Mononuclear cell (primary cell): ENCODE results near the gene TUBB4B. TPM values are rescaled to one million over a fixed set of nuclear protein-coding genes. Genes with fewer than 3 reads are reported as not detected.
A peak's percentile ranks its signal among the peaks of the same experiment; 100 is the strongest.

Experiments used
- H3K27me3 ChIP-seq: 2 replicates; pipeline ENCODE4 v1.6.0; 2011; ENCODE audit warnings: low read length, control low read depth; ENCODE audit not compliant: insufficient read depth
- H3K4me1 ChIP-seq: 2 replicates; pipeline ENCODE4 v1.5.1; 2011; ENCODE audit warnings: mild to moderate bottlenecking, low read length, control low read depth; ENCODE audit not compliant: insufficient read depth
- H3K4me3 ChIP-seq: 2 replicates; pipeline ENCODE4 v1.5.1; 2011; ENCODE audit warnings: mild to moderate bottlenecking, low read length, moderate library complexity
- H3K9me3 ChIP-seq: 2 replicates; pipeline ENCODE4 v1.5.1; 2011; ENCODE audit warnings: low read depth, mild to moderate bottlenecking, control low read depth, low read length
- total RNA-seq: library from RNA; depleted of rRNA; stranded (reverse); fragments of >200 nt; gene quantifications from one replicate; pipeline ENCODE4 v1.2.3, GENCODE V29; 2012

Gene TUBB4B
- total RNA-seq, 1 donor: 67.9 TPM

DNA sequence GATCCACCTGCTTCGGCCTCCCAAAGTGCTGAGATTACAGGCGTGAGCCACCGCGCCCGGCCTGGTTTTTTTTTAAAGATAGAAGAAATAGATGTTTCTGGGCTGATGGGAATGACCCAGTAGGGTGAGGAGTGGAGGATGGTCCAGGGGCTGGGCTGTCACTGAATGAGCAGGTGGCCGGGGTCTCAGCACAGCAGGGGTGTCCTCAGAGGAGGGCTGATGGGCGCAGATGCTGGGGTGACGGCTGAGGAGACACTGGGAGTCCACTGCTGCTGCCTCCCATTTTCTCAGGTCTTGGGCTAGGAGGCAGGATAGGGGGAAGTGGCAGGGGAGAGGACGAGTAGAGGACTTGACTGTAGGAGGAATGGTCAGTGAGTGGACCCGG lies 34.1 kb downstream of the TUBB4B start:
- Histone ChIP-seq H3K27me3 (no peaks in the 10 kb centered on the region), H3K4me3 (no peak overlapping the region), H3K9me3 (no peaks in the 10 kb centered on the region), H3K4me1 (peaks cover 54% of the 10 kb centered on the region)

DNA sequence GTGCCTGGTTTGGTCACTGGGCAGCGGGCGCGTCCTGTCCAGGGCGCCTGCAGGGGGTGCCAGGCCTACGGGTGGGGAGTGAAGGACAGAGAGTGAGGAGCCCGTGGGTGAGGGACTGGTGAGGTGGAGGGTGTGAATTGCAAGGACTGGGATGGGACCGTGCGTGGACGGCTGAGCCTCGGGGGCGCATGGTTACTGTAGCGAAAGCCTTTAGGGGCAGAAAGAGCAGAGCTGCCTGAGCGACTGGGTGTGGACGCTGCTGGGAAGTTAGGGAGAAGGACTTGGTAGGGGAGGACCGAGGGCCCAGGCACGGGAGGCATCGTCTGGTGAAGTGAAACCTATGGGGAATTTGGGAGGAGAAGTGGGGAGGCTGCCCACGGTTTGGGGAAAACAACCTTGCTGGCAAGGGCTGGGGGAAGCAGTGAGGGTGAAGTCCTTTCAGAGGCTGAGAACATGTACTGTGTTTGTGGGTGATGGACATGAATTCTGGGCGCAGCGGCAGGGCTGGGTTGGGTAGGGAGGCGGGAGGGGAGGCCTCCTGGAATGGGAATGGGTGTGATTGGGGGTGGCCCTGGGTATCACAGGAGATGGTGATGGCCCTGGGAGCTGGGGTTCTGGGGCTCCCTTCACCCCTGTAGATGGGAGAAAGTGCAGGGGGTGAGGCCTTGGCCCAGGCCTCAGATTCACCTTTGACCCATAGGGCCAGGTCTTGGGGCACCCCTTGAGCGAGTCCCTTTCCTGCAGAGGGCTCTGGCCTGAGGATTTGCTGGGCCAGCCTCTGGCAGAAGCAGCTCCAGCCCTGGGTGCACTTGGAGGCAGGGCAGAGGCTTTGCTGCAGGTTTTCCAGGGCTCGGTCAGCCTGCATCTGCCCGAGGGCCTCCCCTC lies 34.7 kb downstream of the TUBB4B start:
- Histone ChIP-seq H3K4me1 (peaks cover 60% of the 10 kb centered on the region), H3K27me3 (no peaks in the 10 kb centered on the region), H3K4me3 (no peak overlapping the region), H3K9me3 (no peaks in the 10 kb centered on the region)

DNA sequence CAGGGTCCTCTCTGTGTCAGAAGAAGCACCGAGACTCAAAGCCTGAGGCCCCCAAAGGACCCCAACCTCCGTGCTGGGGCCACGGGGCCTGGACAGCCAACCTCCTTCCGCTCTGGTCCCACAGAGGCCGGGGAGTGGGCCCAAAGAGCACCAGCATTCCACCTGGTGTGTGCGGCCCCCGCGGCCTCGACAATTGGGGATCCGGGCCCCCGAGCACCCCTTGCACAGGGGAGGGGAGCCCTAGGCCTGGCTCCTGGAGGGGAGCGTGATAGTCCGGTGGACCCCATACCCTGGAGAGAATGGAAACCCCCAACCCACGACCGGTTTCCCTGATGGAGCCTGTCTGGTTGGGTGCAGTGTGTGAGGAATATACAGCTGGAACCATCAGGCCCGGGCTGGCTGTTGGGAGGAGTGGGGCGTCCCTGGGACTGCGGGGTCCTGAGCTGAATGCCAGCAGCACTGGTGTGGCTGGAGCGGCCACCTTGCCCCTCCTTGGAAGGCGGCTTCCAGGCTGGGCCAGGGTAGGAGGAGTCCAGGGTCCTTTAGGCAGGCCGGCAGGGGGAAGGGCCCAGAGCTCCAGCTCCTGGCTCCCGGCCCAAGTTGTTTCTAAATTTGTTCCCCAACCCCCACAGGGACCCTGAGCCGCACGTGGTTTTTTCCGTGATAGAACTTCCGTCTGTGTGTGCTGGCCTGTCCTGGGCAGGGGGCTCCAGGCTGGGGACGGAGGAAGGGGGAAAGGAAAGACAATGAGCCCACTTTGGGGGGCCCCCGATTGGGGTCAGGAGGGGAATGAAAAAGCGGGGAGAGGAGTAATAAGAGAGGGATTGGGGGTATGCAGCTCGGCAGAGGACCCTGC lies 35.6 kb downstream of the TUBB4B start:
- Histone ChIP-seq H3K4me1 (peaks cover 64% of the 10 kb centered on the region), H3K9me3 (no peaks in the 10 kb centered on the region), H3K4me3 (peak overlapping the region; percentile 81), H3K27me3 (no peaks in the 10 kb centered on the region)

DNA sequence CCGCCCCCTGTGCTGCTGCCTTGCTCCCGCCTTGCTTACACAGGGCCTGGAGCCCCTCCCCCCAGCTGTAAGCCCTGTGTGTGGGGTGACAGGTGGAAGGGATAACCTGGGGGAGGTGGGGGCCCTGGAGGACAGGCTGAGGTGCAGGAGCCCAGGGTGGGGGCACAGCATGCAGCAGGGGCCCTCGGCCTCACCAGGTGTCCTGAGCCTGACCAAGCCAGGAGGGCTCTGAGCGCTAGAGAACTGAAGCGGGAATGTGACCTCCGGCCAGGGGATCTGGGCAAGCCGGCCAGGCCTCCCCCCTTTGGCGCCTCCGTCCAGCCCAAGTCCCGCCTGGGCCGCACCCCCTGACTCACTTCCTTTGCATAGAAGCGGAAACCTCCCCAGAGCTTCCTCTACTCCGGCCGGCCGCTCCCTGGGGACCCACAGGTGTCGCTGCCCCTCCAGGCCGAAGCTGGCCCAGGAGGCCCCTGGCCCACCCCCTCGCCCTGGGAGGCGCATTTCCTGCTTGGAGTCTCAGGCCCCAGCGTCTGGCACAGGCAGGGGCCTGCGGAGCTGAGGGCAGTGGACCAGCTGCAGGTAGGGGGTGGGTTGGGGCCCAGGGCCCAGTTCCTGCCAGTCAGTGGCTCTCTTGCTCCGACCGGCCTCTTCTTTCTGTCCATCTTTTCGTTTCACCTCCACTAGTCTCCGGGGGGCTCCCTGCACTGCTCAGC lies 36.4 kb downstream of the TUBB4B start, which contains the start of gene TOR4A:
Gene TOR4A, plus strand, starts transcription at position 398 of the 713 bp plus-strand sequence. CDS start 964 bp downstream, outside the sequence.
- H3K4me1 ChIP-seq: peaks cover 60% of the 10 kb centered on the region
- H3K4me3 ChIP-seq: peak within 1 kb of the TSS; percentile 81
- H3K27me3 ChIP-seq: no peaks in the 10 kb centered on the region
- H3K9me3 ChIP-seq: no peaks in the 10 kb centered on the region

DNA sequence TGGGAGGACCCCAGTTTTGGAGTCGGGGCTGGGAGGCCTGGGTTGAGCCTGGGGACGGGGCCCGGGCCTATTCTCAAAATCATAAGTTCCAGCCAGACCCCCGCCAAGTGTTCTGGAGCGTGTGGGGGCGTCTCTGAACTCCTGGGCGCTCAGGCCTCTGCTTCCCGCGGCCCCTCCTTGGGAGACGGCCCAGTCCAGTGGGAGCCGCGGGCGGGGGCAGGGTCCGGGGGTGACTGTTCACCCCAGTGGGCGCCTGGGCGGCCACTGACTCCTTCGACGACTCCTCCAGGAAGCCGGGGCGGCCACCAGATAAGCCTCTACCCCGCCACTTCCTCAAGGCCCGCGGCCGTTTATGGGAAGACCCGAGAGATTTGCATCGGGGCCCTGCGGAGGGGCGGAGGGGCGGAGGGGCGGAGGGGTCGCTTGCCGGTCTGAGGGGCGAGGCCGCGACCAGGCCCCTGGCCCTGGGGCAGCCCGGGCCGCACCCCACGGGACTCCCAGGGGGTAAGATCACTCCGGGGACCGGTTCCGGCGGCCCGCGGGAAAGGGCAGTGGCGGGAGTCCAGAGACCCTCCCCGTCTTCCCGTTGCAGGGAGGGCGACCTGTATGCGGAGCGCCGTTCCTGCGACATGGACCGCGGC lies 37.1 kb downstream of the TUBB4B start:
- H3K4me3 ChIP-seq: peak overlapping the region; percentile 81
- no peaks in the 10 kb centered on the region for H3K9me3 ChIP-seq
- H3K4me1 ChIP-seq: peaks cover 65% of the 10 kb centered on the region
- H3K27me3 ChIP-seq: no peaks in the 10 kb centered on the region

DNA sequence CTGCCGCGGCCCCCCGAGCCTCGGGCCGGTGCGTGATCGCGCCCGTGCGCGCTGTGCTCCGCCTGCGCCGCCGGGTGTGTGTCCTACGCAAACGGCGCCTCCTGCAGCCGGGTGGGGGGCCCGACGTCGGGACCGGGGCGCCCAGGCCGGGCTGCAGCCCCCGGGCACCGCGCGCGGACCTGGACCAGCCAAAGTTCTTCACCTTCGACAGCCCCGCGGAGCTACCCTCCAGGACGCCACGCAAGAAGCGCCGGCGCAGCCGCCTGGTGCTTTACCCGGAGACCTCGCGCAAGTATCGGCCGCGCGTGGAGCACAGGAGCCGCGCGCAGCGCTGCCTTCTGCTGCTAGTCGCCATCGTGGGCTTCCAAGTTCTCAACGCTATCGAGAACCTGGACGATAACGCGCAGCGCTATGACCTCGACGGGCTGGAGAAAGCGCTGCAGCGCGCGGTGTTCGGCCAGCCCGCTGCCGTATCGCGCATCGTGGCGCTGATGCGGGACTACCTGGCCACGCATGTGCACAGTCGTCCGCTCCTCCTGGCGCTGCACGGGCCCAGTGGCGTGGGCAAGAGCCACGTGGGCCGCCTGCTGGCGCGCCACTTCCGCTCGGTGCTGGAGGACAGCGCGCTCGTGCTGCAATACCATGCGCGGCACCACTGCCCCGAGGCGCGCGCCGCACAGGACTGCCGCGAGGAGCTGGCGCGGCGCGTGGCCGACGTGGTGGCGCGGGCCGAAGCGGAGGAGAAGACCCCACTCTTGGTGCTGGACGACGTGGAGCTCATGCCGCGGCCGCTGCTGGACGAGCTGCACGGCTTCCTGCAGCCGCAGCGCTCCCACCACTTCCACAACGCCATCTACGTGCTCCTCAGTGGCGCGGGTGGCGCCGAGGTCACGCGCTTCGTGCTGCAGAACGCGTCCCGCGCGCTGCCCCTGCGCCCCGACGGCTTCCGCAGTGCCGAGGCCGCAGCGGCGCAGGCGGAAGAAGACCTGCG lies 37.9 kb downstream of the TUBB4B start:
- Histone ChIP-seq H3K27me3 (no peaks in the 10 kb centered on the region), H3K4me1 (peaks cover 65% of the 10 kb centered on the region), H3K4me3 (peak overlapping the region; percentile 81), H3K9me3 (no peaks in the 10 kb centered on the region)

DNA sequence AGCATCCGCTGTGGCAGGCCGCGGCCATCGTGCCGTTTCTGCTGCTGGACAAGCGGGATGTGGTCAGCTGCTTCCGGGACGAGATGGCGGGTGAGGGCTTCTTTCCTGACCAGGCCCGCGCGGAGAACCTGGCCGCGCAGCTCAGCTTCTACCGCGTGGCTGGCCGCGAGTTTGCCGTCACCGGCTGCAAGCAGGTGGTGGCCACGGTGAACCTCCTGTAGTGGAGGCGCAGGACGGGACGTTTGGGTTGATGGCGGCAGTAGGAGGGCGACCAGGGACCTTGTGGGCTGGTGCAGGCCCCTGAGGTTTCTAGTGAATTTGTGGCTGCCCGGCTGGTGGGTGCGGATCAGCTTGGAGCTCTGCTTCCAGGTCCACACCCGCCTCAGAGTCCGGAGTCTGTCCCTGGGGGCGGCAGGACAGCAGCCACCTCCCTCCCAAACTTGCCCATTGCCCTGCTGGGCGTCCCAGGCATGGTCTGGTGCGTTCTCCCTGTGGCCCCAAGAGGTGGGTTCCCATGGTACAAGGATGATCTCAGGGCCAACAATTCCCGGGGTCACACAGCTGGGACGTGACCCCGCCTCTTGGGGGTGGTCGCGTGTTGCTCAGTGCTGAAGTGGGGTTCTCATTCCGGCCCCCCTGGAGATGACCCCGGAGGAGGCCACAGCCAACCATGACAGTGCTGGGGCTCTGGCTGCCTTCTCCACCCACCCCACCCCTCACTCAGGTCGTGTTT lies 38.8 kb downstream of the TUBB4B start:
- Histone ChIP-seq H3K9me3 (no peaks in the 10 kb centered on the region), H3K27me3 (no peaks in the 10 kb centered on the region), H3K4me1 (peaks cover 65% of the 10 kb centered on the region), H3K4me3 (no peak overlapping the region)

DNA sequence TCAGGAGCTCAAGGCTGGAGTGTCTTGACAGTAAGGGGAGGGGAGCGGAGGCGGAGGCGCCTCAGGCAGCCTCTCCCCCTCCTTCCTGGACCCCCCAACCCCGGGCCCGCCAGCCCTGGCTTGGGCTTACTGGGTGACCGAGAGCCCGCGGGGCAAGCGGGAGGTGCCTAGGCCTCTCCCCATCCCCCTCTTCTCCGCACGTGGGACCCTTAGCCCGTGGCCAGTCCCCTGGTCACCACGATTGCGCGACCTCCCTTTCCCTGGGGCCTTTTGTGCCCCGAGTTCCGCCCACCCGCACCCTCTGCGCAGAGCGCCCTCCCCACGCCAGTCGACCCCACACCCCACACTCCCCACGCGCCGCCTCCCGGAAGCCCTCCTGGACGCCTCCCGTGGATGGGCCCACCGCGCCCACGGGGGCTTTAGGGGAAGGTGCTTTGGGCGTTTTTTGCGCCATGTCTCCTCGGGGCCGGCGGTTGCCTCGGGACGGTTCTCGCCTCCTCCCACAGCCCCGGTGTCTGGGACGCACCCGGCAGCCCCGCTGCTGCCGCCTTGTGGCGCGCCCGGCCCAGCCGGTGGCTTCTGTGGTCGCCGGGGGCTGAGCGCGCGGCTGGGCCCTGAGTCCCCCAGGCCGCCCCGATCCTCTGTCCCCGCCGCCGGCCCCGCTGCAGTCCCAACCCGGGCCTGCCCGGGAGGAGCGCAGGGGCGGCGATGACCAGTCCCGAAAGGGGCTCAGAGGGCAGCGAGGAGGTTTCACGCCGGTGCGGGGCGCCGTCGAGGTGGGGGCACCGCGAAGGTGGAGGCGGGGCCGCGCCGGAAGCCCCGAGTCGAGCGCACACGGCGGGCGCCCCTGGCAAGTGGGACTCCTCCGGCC lies 39.6 kb downstream of the TUBB4B start:
- peaks cover 64% of the 10 kb centered on the region for H3K4me1 ChIP-seq
- no peaks in the 10 kb centered on the region for H3K9me3 ChIP-seq
- no peaks in the 10 kb centered on the region for H3K27me3 ChIP-seq
- no peak overlapping the region for H3K4me3 ChIP-seq

DNA sequence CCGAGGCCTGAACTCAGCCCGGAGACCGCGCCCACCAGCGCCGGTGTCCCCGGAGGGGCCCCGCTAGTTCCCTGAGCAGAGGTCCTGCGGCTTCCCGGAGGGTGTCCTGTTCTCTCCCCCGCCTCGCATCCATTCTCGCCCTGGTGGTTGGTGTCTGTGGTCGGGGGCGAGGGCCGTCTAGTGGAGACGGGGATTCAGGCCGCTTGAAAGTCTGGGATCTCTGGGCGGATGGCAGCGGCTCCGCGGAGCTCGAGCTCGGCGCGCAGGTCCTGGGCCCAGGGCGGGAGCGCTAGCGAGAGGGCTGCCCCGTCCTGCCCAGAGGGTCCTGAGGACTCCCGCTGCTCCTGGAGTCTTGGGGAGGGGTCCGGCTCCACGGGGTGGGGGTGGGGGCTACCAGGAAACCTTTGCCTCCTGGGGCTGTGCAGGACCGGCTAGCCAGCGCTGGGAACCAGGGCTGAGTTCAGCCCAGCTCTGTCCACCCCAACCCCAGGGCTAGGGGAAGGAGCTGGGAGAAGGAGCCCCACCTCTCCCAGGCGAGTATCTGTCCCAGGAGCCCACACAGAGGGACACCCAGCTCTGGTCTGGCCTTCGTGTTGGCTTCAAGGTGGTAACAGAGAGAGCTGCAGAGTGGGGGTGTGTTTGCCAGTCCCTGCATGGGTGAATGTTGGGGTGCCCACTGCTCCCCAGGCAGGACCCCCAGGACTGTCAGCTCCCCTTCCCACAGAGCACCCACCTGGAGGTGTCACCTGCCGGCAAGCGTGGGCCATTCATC lies 40.4 kb downstream of the TUBB4B start:
- Histone ChIP-seq H3K9me3 (no peaks in the 10 kb centered on the region), H3K4me1 (peaks cover 62% of the 10 kb centered on the region), H3K4me3 (no peak overlapping the region), H3K27me3 (no peaks in the 10 kb centered on the region)

DNA sequence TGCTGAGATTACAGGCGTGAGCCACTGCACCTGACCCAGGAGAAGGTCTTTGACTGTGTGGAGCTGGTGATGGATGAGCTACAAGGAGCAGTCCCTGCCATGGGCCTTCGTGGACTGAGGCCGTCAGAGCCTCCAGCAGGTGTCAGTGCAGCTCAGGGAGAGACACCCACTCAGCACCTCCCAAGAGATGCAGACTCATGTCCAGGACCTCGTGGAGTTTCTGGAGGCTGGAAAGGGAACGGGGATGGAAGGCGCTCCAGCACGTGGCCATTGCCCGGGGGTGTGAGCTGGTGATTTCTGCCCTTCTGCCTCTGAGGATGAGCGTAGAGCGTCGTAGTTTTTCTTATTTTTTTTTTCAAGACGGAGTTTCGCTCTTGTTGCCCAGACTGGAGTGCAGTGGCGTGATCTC lies 45.9 kb downstream of the TUBB4B start:
- Histone ChIP-seq H3K27me3 (no peaks in the 10 kb centered on the region), H3K4me1 (peaks cover 20% of the 10 kb centered on the region), H3K9me3 (no peaks in the 10 kb centered on the region), H3K4me3 (no peak overlapping the region)

DNA sequence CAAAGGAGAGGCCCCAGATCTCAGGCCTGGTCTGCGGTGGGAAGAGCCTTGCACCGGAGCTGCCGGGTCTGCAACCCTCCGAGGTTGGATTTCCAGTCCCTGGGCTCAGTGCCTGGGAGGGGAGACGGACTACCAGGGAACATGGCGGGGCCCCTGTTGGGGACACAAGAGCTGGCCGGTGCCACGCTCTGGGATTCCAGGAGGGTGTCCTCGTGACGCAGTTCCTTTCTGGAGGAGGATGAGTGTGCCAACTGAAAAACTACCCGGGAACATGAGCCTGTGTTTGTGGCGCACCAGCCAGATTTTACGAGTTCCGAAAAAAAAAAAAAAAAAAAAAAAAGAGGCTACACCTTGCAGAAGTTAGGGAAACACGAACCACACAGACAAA lies 52.0 kb downstream of the TUBB4B start:
- H3K4me3 ChIP-seq: no peak overlapping the region
- no peaks in the 10 kb centered on the region for H3K9me3 ChIP-seq
- peaks cover 34% of the 10 kb centered on the region for H3K27me3 ChIP-seq
- peaks cover 9% of the 10 kb centered on the region for H3K4me1 ChIP-seq
